MM.1S (cell line): ENCODE results near the gene ABCC1.

Source experiments
- DNase-seq: peaks from one replicate; pipeline ENCODE4 v3.0.0-alpha.2; 2015
- H2AFZ ChIP-seq: fragments of 300-600 bp; sonication (generic); 2 replicates; pipeline ENCODE4 v1.6.0; 2016; ENCODE audit warnings: antibody characterized with exemption, low read length
- H3F3A ChIP-seq: fragments of 300-600 bp; sonication (generic); 2 replicates; pipeline ENCODE4 v1.6.1; 2016; ENCODE audit warnings: mild to moderate bottlenecking, antibody characterized with exemption, low read length, moderate library complexity, mixed read lengths; ENCODE audit not compliant: insufficient read depth
- H3K27ac ChIP-seq: fragments of 300-600 bp; sonication (generic); 2 replicates; pipeline ENCODE4 v1.5.1; 2016; ENCODE audit warnings: mild to moderate bottlenecking, low read length
- H3K27me3 ChIP-seq: fragments of 300-600 bp; sonication (generic); replicated peaks from 2 replicates; pipeline ENCODE4 v1.6.0; 2016; ENCODE audit warnings: low read length; ENCODE audit not compliant: insufficient read depth
- H3K36me3 ChIP-seq: fragments of 300-600 bp; sonication (generic); replicated peaks from 2 replicates; pipeline ENCODE4 v1.6.1; 2016; ENCODE audit warnings: mild to moderate bottlenecking, low read length, mixed read lengths; ENCODE audit not compliant: insufficient read depth
- H3K4me1 ChIP-seq: fragments of 300-600 bp; sonication (generic); 2 replicates; pipeline ENCODE4 v1.6.1; 2016; ENCODE audit warnings: low read length, mixed read lengths
- H3K4me2 ChIP-seq: fragments of 300-600 bp; sonication (generic); 2 replicates; pipeline ENCODE4 v1.6.0; 2016; ENCODE audit warnings: low read depth, low read length
- H3K4me3 ChIP-seq: fragments of 300-600 bp; sonication (generic); 2 replicates; pipeline ENCODE4 v1.5.1; 2016; ENCODE audit warnings: low read length, mixed read lengths
- H3K79me2 ChIP-seq: fragments of 300-600 bp; sonication (generic); 2 replicates; pipeline ENCODE4 v1.6.1; 2016; ENCODE audit warnings: mixed run types, low read length, mixed read lengths
- H3K9ac ChIP-seq: fragments of 300-600 bp; sonication (generic); 2 replicates; pipeline ENCODE4 v1.6.1; 2016; ENCODE audit warnings: low read length, mixed read lengths
- H3K9me2 ChIP-seq: fragments of 300-600 bp; sonication (generic); replicated peaks from 2 replicates; pipeline ENCODE4 v1.6.1; 2016; ENCODE audit warnings: mild to moderate bottlenecking, low read length, mixed read lengths; ENCODE audit not compliant: insufficient read depth
- H3K9me3 ChIP-seq: fragments of 300-600 bp; sonication (generic); replicated peaks from 2 replicates; pipeline ENCODE4 v1.6.1; 2016; ENCODE audit warnings: mild to moderate bottlenecking, low read length, mixed read lengths; ENCODE audit not compliant: insufficient read depth
- H4K20me1 ChIP-seq: fragments of 300-600 bp; sonication (generic); 2 replicates; pipeline ENCODE4 v1.6.1; 2016; ENCODE audit warnings: mild to moderate bottlenecking, low read length, moderate library complexity, mixed read lengths; ENCODE audit not compliant: insufficient read depth
- CTCF ChIP-seq: fragments of 300-600 bp; sonication (generic); IDR thresholded peaks from 2 replicates; pipeline ENCODE4 v1.5.1; 2016; ENCODE audit warnings: antibody characterized with exemption, low read length, mixed read lengths
- EZH2 ChIP-seq: fragments of 300-600 bp; sonication (generic); optimal IDR thresholded peaks from 2 replicates; pipeline ENCODE3; 2017; ENCODE audit warnings: low read depth, mild to moderate bottlenecking, antibody characterized with exemption, low read length, mixed read lengths
- EZH2phosphoT487 ChIP-seq: fragments of 300-600 bp; sonication (generic); IDR thresholded peaks from 2 replicates; pipeline ENCODE4 v1.6.1; 2018; ENCODE audit warnings: antibody characterized with exemption, low read length

The ABCC1 gene

GRCh38 chr16:16164243-16164642, 214.8 kb downstream of the ABCC1 start:
- Histone ChIP-seq H3K79me2 (no peaks in the 10 kb centered on the region), H3K4me2 (no peak overlapping the region), H3F3A (no peaks in the 10 kb centered on the region), H3K36me3 (no peaks in the 10 kb centered on the region), H3K9me3 (no peaks in the 10 kb centered on the region), H3K9me2 (no peaks in the 10 kb centered on the region), H3K27ac (no peak overlapping the region), H2AFZ (no peak overlapping the region), H3K27me3 (no peaks in the 10 kb centered on the region), H3K9ac (no peak overlapping the region), H4K20me1 (no peaks in the 10 kb centered on the region), H3K4me3 (no peak overlapping the region), H3K4me1 (no peaks in the 10 kb centered on the region)
- no peak for DNase-seq
- no peak for TF ChIP-seq EZH2phosphoT487
- no peak for TF ChIP-seq CTCF
- no peak for TF ChIP-seq EZH2

GRCh38 chr16:16166085-16166484, 216.7 kb downstream of the ABCC1 start:
- Histone ChIP-seq H3K36me3 (no peaks in the 10 kb centered on the region), H3K4me1 (no peaks in the 10 kb centered on the region), H3K27ac (no peak overlapping the region), H3K79me2 (no peaks in the 10 kb centered on the region), H3K9ac (no peak overlapping the region), H3K27me3 (no peaks in the 10 kb centered on the region), H3K9me2 (no peaks in the 10 kb centered on the region), H3K4me3 (no peak overlapping the region), H4K20me1 (no peaks in the 10 kb centered on the region), H3F3A (no peaks in the 10 kb centered on the region), H3K9me3 (no peaks in the 10 kb centered on the region), H2AFZ (no peak overlapping the region), H3K4me2 (no peak overlapping the region)
- no peak for DNase-seq
- no peak for TF ChIP-seq EZH2phosphoT487
- TF ChIP-seq EZH2: no peak
- no peak for TF ChIP-seq CTCF

- H2AFZ ChIP-seq: no peak overlapping the region
- H3F3A ChIP-seq: no peaks in the 10 kb centered on the region
- H3K79me2 ChIP-seq: no peaks in the 10 kb centered on the region
- TF ChIP-seq CTCF: no peak
- H3K36me3 ChIP-seq: no peaks in the 10 kb centered on the region
- no peaks in the 10 kb centered on the region for H4K20me1 ChIP-seq
- no peak overlapping the region for H3K4me3 ChIP-seq
- no peak overlapping the region for H3K9ac ChIP-seq
- no peaks in the 10 kb centered on the region for H3K27me3 ChIP-seq
- H3K9me3 ChIP-seq: no peaks in the 10 kb centered on the region
- no peaks in the 10 kb centered on the region for H3K9me2 ChIP-seq
- no peak for DNase-seq
- no peak overlapping the region for H3K4me2 ChIP-seq
- H3K4me1 ChIP-seq: no peaks in the 10 kb centered on the region
- H3K27ac ChIP-seq: no peak overlapping the region
Measured at GRCh38 chr16:16166949-16167348, 217.5 kb downstream of the ABCC1 start.

- Histone ChIP-seq H3K27ac (no peak overlapping the region), H3K4me2 (no peak overlapping the region), H3K4me1 (no peaks in the 10 kb centered on the region), H3K9ac (no peak overlapping the region), H3K79me2 (no peaks in the 10 kb centered on the region), H3K9me2 (no peaks in the 10 kb centered on the region), H4K20me1 (no peaks in the 10 kb centered on the region), H3K4me3 (no peak overlapping the region), H2AFZ (no peak overlapping the region), H3K36me3 (no peaks in the 10 kb centered on the region), H3F3A (no peaks in the 10 kb centered on the region), H3K9me3 (no peaks in the 10 kb centered on the region), H3K27me3 (no peaks in the 10 kb centered on the region)
- no peak for TF ChIP-seq EZH2
- no peak for TF ChIP-seq EZH2phosphoT487
- no peak for TF ChIP-seq CTCF
- DNase-seq: no peak
Measured at GRCh38 chr16:16167927-16168326, 218.5 kb downstream of the ABCC1 start.
